ENCODE results near the gene ZNF213. TPM values are rescaled to one million over a fixed set of nuclear protein-coding genes. Genes with fewer than 3 reads are reported as not detected.
A peak's percentile ranks its signal among the peaks of the same experiment; 100 is the strongest.

ZNF213 gene
- polyA plus RNA-seq, 1 donor (not counting 4 experiments of a cell fraction or from before 2014, with no cell fraction given): 0.51 TPM

DNA sequence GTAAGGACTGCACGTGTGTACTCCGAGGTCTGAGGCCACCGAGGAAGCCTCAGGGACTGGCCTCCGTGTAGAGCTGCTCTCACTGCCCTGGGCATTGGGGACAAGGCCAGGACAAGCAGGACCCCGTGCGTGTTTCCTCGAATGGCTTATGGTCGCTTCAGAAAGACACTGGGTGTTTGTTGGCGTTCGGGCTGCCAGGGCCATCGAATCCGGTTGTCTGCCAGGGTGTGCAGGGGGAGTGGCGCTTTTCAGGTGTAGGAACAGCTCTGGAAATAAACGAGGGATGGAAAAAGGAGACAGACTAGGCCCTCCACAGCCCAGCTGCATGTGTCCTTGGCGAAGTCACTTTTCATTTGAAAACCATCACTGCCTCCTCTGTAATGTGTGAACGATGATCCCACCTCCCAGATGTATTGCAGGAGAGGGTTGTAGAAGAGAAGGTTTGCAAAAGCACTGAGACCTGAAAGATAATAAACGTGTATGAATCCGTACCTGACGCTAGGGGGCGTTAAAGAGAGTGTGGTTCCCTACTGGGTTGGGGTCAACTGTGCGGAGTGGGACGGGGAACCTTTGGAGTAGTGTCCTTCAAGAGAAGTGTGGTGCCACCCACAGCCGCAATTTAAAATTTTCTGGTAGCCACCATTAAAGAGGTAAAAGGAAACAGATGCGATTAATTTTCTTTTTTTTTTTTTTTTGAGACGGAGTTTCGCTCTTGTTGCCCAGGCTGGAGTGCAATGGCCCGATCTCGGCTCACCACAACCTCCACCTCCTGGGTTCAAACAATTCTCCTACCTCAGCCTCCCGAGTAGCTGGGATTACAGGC lies 33.6 kb upstream of the ZNF213 start:
- no peak overlapping the region for H3K4me2 ChIP-seq (ENCODE audit: control insufficient read depth, extremely low read depth, insufficient read depth, low read depth, low read length)
- no peak overlapping the region for H2AFZ ChIP-seq (ENCODE audit: control insufficient read depth, low read length)
- dilution Hi-C loops (cut with MboI; ENCODE audit: extremely low pct_ligation_motif_present, low sequenced_read_pairs): no loop called here

GRCh38 chr16:3101841-3102470 lies 32.9 kb upstream of the ZNF213 start:
- Histone ChIP-seq H3K9me1 (ENCODE audit: control insufficient read depth, extremely low read depth, insufficient read depth, low read length) (no peaks in the 10 kb centered on the region), H3K36me3 (ENCODE audit: control insufficient read depth in 2 of 2, extremely low read depth in 1 of 2, insufficient read depth in 2 of 2, low read length in 2 of 2) (no peaks in the 10 kb centered on the region), H2AFZ (ENCODE audit: control insufficient read depth, low read length) (peak overlapping the region; percentile 67), H3K9ac (ENCODE audit: control insufficient read depth, extremely low read depth, insufficient read depth, low read length) (no peak overlapping the region), H4K20me1 (ENCODE audit: control insufficient read depth, extremely low read depth, insufficient read depth, low read length) (no peaks in the 10 kb centered on the region), H3K79me2 (ENCODE audit: control insufficient read depth, insufficient read depth, low read length) (no peaks in the 10 kb centered on the region), H3K4me2 (ENCODE audit: control insufficient read depth, extremely low read depth, insufficient read depth, low read depth, low read length) (no peak overlapping the region), H3K27me3 (ENCODE audit: control insufficient read depth, extremely low read depth, insufficient read depth, low read length) (no peaks in the 10 kb centered on the region), H3K4me1 (ENCODE audit: control insufficient read depth, extremely low read depth, insufficient read depth, low read length) (peaks cover 11% of the 10 kb centered on the region), H3K4me3 (ENCODE audit: control insufficient read depth in 2 of 3, extremely low read depth in 1 of 3, insufficient read depth in 2 of 3, low read depth in 1 of 3, low read length in 3 of 3) (no peak overlapping the region), H3K27ac (ENCODE audit: control insufficient read depth, insufficient read depth, low read length) (no peak overlapping the region), H3K9me3 (ENCODE audit: control insufficient read depth, low read depth, low read length) (no peaks in the 10 kb centered on the region)
- dilution Hi-C loops (cut with MboI; ENCODE audit: extremely low pct_ligation_motif_present, low sequenced_read_pairs): no loop called here
- FAIRE-seq (no peak), DNase-seq (ENCODE audit: low read depth, low spot score) (no peak)
- TF ChIP-seq CTCF (optimal IDR thresholded peaks at IDR 0.05 in 1 of 3, IDR thresholded peaks at IDR 0.05 in 1 of 3, conservative IDR thresholded peaks at IDR 0.05 in 1 of 3; ENCODE audit: extremely low read depth in 1 of 3, insufficient read depth in 2 of 3, low read length in 3 of 3) (no peak), EZH2 (IDR thresholded peaks at IDR 0.05; ENCODE audit: low read length) (no peak)

More for the DNA sequence above, 33.6 kb upstream of the ZNF213 start:
- H3K79me2 ChIP-seq (ENCODE audit: control insufficient read depth, insufficient read depth, low read length): no peaks in the 10 kb centered on the region
- no peak overlapping the region for H3K4me3 ChIP-seq (ENCODE audit: control insufficient read depth in 2 of 3, extremely low read depth in 1 of 3, insufficient read depth in 2 of 3, low read depth in 1 of 3, low read length in 3 of 3)
- peaks cover 11% of the 10 kb centered on the region for H3K4me1 ChIP-seq (ENCODE audit: control insufficient read depth, extremely low read depth, insufficient read depth, low read length)
- H3K36me3 ChIP-seq (ENCODE audit: control insufficient read depth in 2 of 2, extremely low read depth in 1 of 2, insufficient read depth in 2 of 2, low read length in 2 of 2): no peaks in the 10 kb centered on the region
- no peaks in the 10 kb centered on the region for H3K27me3 ChIP-seq (ENCODE audit: control insufficient read depth, extremely low read depth, insufficient read depth, low read length)
- no peak overlapping the region for H3K9ac ChIP-seq (ENCODE audit: control insufficient read depth, extremely low read depth, insufficient read depth, low read length)
- no peaks in the 10 kb centered on the region for H4K20me1 ChIP-seq (ENCODE audit: control insufficient read depth, extremely low read depth, insufficient read depth, low read length)
- H3K27ac ChIP-seq (ENCODE audit: control insufficient read depth, insufficient read depth, low read length): no peak overlapping the region
- no peaks in the 10 kb centered on the region for H3K9me3 ChIP-seq (ENCODE audit: control insufficient read depth, low read depth, low read length)
- DNase-seq (ENCODE audit: low read depth, low spot score) (no peak), FAIRE-seq (no peak)
- TF ChIP-seq EZH2 (IDR thresholded peaks at IDR 0.05; ENCODE audit: low read length): no peak
- peak; percentile 49 to 74 (median 73) for TF ChIP-seq CTCF (optimal IDR thresholded peaks at IDR 0.05 in 1 of 3, IDR thresholded peaks at IDR 0.05 in 1 of 3, conservative IDR thresholded peaks at IDR 0.05 in 1 of 3; ENCODE audit: extremely low read depth in 1 of 3, insufficient read depth in 2 of 3, low read length in 3 of 3)
- H3K9me1 ChIP-seq (ENCODE audit: control insufficient read depth, extremely low read depth, insufficient read depth, low read length): no peaks in the 10 kb centered on the region

Data from keratinocyte (primary cell).